PFSK-1 (cell line): Measurements from ENCODE around the gene GPHA2.

Experiments used
- FOXP2 ChIP-seq: optimal IDR thresholded peaks from 2 replicates; pipeline ENCODE3; 2011; ENCODE audit warnings: borderline replicate concordance, control low read depth, inconsistent platforms; ENCODE audit not compliant: insufficient read depth; ENCODE audit errors: extremely low read length, extremely low read depth
- POLR2AphosphoS5 ChIP-seq: IDR thresholded peaks from 2 replicates; pipeline ENCODE4 v1.6.1; 2012; ENCODE audit warnings: low read depth, mild to moderate bottlenecking, control low read depth, low read length, moderate library complexity
- REST ChIP-seq, 2 experiments: IDR thresholded peaks; 2 replicates each; pipeline versions ENCODE4 v1.6.1 to v1.8.0; 2011 to 2012; ENCODE audit warnings: low read depth in 2 of 2, low read length in 2 of 2, control low read depth in 1 of 2, inconsistent platforms in 1 of 2, mild to moderate bottlenecking in 1 of 2, moderate library complexity in 1 of 2; ENCODE audit not compliant: insufficient read depth in 1 of 2
- SIN3A ChIP-seq: IDR thresholded peaks from 2 replicates; pipeline ENCODE4 v1.6.1; 2012; ENCODE audit warnings: mild to moderate bottlenecking, low read length, moderate library complexity, borderline replicate concordance; ENCODE audit not compliant: insufficient read depth
- TAF1 ChIP-seq: IDR thresholded peaks from 2 replicates; pipeline ENCODE4 v1.6.1; 2012; ENCODE audit warnings: low read length, control low read depth, borderline replicate concordance; ENCODE audit not compliant: insufficient read depth

Gene GPHA2

GRCh38 chr11:64888406-64888728 is 47.3 kb downstream of the GPHA2 start:
- TF ChIP-seq REST (IDR thresholded peaks at IDR 0.05; ENCODE audit: insufficient read depth in 1 of 2, low read depth in 2 of 2, low read length in 2 of 2) = no peak
- no peak for TF ChIP-seq FOXP2
- no peak for TF ChIP-seq POLR2AphosphoS5
- TF ChIP-seq TAF1 = no peak
- TF ChIP-seq SIN3A = no peak

- TF ChIP-seq POLR2AphosphoS5 (peak; percentile 50; the same call in 1 of the 2 replicates), REST (IDR thresholded peaks at IDR 0.05; ENCODE audit: insufficient read depth in 1 of 2, low read depth in 2 of 2, low read length in 2 of 2) (no peak)
These were observed 47.8 kb downstream of the GPHA2 start for GRCh38 chr11:64887757-64888405.

GRCh38 chr11:64887234-64887756 is 48.4 kb downstream of the GPHA2 start:
- TF ChIP-seq REST (IDR thresholded peaks at IDR 0.05; ENCODE audit: insufficient read depth in 1 of 2, low read depth in 2 of 2, low read length in 2 of 2) (no peak), POLR2AphosphoS5 (no peak), FOXP2 (no peak), SIN3A (no peak)

- TF ChIP-seq SIN3A (no peak; the same call in 1 of the 2 replicates), FOXP2 (no peak), REST (IDR thresholded peaks at IDR 0.05; ENCODE audit: insufficient read depth in 1 of 2, low read depth in 2 of 2, low read length in 2 of 2) (no peak), POLR2AphosphoS5 (no peak)
These were observed 50.1 kb downstream of the GPHA2 start for GRCh38 chr11:64885367-64886286.
